Measurements from ENCODE around the gene THSD1.
"Not testable (repeated sequence)": the region's sequence is repeated elsewhere in the genome, so short reads cannot be mapped to it uniquely, and the experiment has no call there.

THSD1 gene

GRCh38 chr13:52405767-52406494 lies at the start of gene THSD1:
Gene THSD1, minus strand, starts transcription at chr13:52406172. Its CDS starts 3,572 bp downstream, at chr13:52402600.
- DNase-seq: no peak

- DNase-seq: peak; percentile 75
Measured at GRCh38 chr13:52455677-52456041, 49.7 kb upstream of the THSD1 start.

GRCh38 chr13:52454820-52455676 lies 49.1 kb upstream of the THSD1 start, which contains the start of gene CKAP2:
Gene CKAP2, plus strand, starts transcription at chr13:52455478. Its CDS starts 79 bp downstream, at chr13:52455557.
- peak; percentile 94 for DNase-seq

GRCh38 chr13:52454459-52454819 lies 48.5 kb upstream of the THSD1 start:
- peak; percentile 42 for DNase-seq

- no peak for DNase-seq
Measured at GRCh38 chr13:52452470-52452869, 46.5 kb upstream of the THSD1 start.

GRCh38 chr13:52451135-52451804 lies 45.3 kb upstream of the THSD1 start:
- no peak for DNase-seq

GRCh38 chr13:52450793-52451116 lies 44.8 kb upstream of the THSD1 start:
- no peak for DNase-seq

GRCh38 chr13:52450012-52450792 lies 44.2 kb upstream of the THSD1 start, which contains the start of gene VPS36:
Gene VPS36, minus strand, starts transcription at chr13:52450634. Its CDS starts 40 bp downstream, at chr13:52450594.
- peak; percentile 95 for DNase-seq

- no peak for DNase-seq
Measured at GRCh38 chr13:52449331-52450011, 43.5 kb upstream of the THSD1 start.

- DNase-seq: no peak
Measured at GRCh38 chr13:52447815-52448552, 42.0 kb upstream of the THSD1 start.

- no peak for DNase-seq
Measured at GRCh38 chr13:52447354-52447753, 41.4 kb upstream of the THSD1 start.

- no peak for DNase-seq
Measured at GRCh38 chr13:52446265-52446664, 40.3 kb upstream of the THSD1 start.

GRCh38 chr13:52432456-52432855 lies 26.5 kb upstream of the THSD1 start:
- no peak for DNase-seq

- no peak for DNase-seq
Measured at GRCh38 chr13:52428295-52428694, 22.3 kb upstream of the THSD1 start.

- no peak for DNase-seq
Measured at GRCh38 chr13:52421216-52421615, 15.2 kb upstream of the THSD1 start.

GRCh38 chr13:52419080-52419479 lies 13.1 kb upstream of the THSD1 start:
- no peak for DNase-seq

GRCh38 chr13:52414963-52415362 lies 9.0 kb upstream of the THSD1 start:
- no peak for DNase-seq

GRCh38 chr13:52414051-52414450 lies 8.1 kb upstream of the THSD1 start:
- DNase-seq: no peak

GRCh38 chr13:52412128-52412527 lies 6.2 kb upstream of the THSD1 start:
- no peak for DNase-seq

GRCh38 chr13:52411629-52412028 lies 5.7 kb upstream of the THSD1 start:
- no peak for DNase-seq

- DNase-seq: not testable (repeated sequence)
Measured at GRCh38 chr13:52408071-52408658, 2.2 kb upstream of the THSD1 start.

Data from CD4-positive, alpha-beta T cell treated with Interleukin-21 for 1 hour (primary cell).